ENCODE results near the gene MAPK11.

DNA sequence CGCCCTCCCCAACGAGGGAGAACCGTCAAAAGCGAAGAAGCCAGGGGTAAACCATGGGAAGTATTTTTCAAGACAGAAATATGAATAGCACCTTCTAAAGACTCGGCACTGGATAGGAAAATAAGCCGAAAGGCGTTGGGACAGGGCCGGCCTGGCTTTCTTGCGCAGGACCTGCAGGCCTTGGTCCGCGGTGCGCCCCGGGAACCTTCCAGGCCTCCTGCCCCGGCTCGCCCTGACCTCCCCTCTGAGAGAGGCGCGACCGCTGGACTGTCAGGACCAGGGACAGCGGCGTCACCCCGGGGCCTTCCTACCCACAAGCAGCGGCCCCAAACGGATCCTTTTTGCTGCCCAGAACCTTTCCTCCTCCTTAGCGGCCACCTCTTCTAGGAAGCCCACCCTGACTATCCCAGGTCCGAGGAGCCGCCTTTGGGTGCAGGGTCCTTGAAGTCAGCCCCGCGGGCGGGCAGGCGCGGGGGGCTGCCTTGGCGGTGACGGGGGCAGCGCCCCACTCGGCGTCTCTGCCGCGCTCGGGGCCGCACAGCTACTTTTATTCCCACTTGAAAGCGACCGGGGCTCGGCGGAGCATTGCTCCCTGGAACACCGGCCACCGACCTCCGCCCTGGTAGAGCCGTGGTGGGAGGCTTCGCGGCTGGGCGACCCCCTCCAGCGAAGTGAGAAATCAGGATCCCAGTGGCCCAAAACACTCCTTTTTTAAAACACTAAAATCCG, 650 bp upstream of the MAPK11 start:
- TF ChIP-seq, protein P1, sequence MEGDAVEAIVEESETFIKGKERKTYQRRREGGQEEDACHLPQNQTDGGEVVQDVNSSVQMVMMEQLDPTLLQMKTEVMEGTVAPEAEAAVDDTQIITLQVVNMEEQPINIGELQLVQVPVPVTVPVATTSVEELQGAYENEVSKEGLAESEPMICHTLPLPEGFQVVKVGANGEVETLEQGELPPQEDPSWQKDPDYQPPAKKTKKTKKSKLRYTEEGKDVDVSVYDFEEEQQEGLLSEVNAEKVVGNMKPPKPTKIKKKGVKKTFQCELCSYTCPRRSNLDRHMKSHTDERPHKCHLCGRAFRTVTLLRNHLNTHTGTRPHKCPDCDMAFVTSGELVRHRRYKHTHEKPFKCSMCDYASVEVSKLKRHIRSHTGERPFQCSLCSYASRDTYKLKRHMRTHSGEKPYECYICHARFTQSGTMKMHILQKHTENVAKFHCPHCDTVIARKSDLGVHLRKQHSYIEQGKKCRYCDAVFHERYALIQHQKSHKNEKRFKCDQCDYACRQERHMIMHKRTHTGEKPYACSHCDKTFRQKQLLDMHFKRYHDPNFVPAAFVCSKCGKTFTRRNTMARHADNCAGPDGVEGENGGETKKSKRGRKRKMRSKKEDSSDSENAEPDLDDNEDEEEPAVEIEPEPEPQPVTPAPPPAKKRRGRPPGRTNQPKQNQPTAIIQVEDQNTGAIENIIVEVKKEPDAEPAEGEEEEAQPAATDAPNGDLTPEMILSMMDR (IDR thresholded peaks at IDR 0.05): no peak
- TF ChIP-seq EP300 (IDR thresholded peaks at IDR 0.05) (no peak), POLR2AphosphoS5 (IDR thresholded peaks at IDR 0.05) (peak in 1 of 3 donors; percentile 3)
